DND-41 (cell line): ENCODE data around the gene LPCAT3.
A peak's percentile ranks its signal among the peaks of the same experiment; 100 is the strongest.

Source experiments
- ATAC-seq: fragments of 200-7000 bp; cut with Tn5 transposase; 3 replicates; pipeline ENCODE4 v1.9.1; 2021; ENCODE audit warnings: low read depth; ENCODE audit not compliant: insufficient read depth
- DNase-seq: peaks from one replicate; pipeline ENCODE4 v3.0.0-alpha.2; 2020
- H2AFZ ChIP-seq: 2 replicates; pipeline ENCODE4 v1.6.0; 2012; ENCODE audit warnings: low read depth, low read length
- H3K27ac ChIP-seq: 2 replicates; pipeline ENCODE4 v1.5.1; 2012; ENCODE audit warnings: low read length, inconsistent platforms
- H3K27me3 ChIP-seq: fragments of 200-600 bp; sonication (generic); 2 replicates; pipeline ENCODE4 v1.6.0; 2012; ENCODE audit warnings: low read length, mild to moderate bottlenecking, inconsistent platforms; ENCODE audit not compliant: insufficient read depth, poor library complexity
- H3K36me3 ChIP-seq: 2 replicates; pipeline ENCODE4 v1.5.1; 2012; ENCODE audit warnings: low read length, inconsistent platforms; ENCODE audit not compliant: insufficient read depth
- H3K4me1 ChIP-seq: 2 replicates; pipeline ENCODE4 v1.5.1; 2012; ENCODE audit warnings: mild to moderate bottlenecking, low read length; ENCODE audit not compliant: insufficient read depth
- H3K4me2 ChIP-seq: 2 replicates; pipeline ENCODE4 v1.6.0; 2012; ENCODE audit warnings: mild to moderate bottlenecking, moderate library complexity, low read length, inconsistent platforms; ENCODE audit not compliant: insufficient read depth
- H3K4me3 ChIP-seq, 2 experiments: fragments of 200-600 bp in 1 of 2; shearing (Covaris generic) in 1 of 2; 2 replicates each; pipeline ENCODE4 v1.5.1; 2012 to 2016; ENCODE audit warnings: inconsistent platforms in 2 of 2, low read length in 2 of 2, mild to moderate bottlenecking in 2 of 2, low read depth in 1 of 2, moderate library complexity in 1 of 2
- H3K79me2 ChIP-seq: 2 replicates; pipeline ENCODE4 v1.6.0; 2012; ENCODE audit warnings: low read length, inconsistent platforms; ENCODE audit not compliant: insufficient read depth
- H3K9ac ChIP-seq: 2 replicates; pipeline ENCODE4 v1.6.0; 2012; ENCODE audit warnings: low read depth, mild to moderate bottlenecking, inconsistent platforms, low read length, moderate library complexity
- H3K9me3 ChIP-seq: 2 replicates; pipeline ENCODE4 v1.5.1; 2012; ENCODE audit warnings: low read length, moderate library complexity, mild to moderate bottlenecking, inconsistent platforms; ENCODE audit not compliant: insufficient read depth, severe bottlenecking
- H4K20me1 ChIP-seq: 2 replicates; pipeline ENCODE4 v1.6.0; 2012; ENCODE audit warnings: low read length; ENCODE audit not compliant: insufficient read depth
- CTCF ChIP-seq: IDR thresholded peaks from 2 replicates; pipeline ENCODE4 v1.5.1; 2012; ENCODE audit warnings: borderline replicate concordance, low read length, moderate library complexity, mild to moderate bottlenecking; ENCODE audit not compliant: poor library complexity, severe bottlenecking; ENCODE audit errors: extremely low read depth
- EZH2 ChIP-seq: IDR thresholded peaks from 3 replicates; pipeline ENCODE4 v1.6.1; 2012; ENCODE audit warnings: borderline replicate concordance, low read depth, mild to moderate bottlenecking, moderate library complexity, low read length, inconsistent platforms; ENCODE audit not compliant: severe bottlenecking

Gene LPCAT3

DNA sequence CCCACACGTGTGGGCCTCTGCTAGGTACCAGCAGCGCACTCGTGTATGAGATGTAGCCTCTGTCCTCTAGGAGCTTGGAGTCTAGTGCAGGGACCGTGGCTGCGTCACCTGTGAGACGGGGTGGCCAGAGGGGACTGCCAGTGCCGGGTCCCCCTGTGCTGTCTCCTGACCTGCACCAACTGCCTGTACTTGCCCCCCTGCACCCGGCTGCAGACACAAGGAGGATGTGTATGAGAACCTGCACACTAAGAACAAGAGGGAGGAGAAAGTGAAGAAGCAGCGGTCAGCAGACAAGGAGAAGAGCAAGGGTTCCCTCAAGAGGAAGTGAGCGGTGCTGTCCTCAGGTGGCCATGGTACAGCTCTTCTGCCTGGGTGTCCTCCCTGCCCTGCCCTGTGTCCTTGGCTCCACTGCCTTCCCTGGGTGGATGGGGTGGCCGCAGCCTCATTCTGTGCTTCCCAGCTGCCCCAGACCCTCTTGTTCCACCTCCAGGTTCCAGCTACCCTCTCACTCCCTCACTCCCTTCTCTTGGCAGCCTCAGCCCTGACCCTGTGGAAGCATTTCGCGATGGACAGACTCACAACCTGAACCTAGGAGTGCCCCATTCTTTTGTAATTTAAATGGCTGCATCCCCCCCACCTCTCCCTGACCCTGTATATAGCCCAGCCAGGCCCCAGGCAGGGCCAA, 57.5 kb downstream of the LPCAT3 start:
- H2AFZ ChIP-seq: no peak overlapping the region
- TF ChIP-seq CTCF (peak; percentile 16), EZH2 (no peak)
- ATAC-seq (no peak), DNase-seq (no peak)
- H3K79me2 ChIP-seq: no peaks in the 10 kb centered on the region
- peaks cover 17% of the 10 kb centered on the region for H3K36me3 ChIP-seq
- H3K4me1 ChIP-seq: peaks cover 20% of the 10 kb centered on the region
- H3K27me3 ChIP-seq: no peaks in the 10 kb centered on the region
- H3K27ac ChIP-seq: no peak overlapping the region
- no peaks in the 10 kb centered on the region for H4K20me1 ChIP-seq
- no peak overlapping the region for H3K4me2 ChIP-seq
- no peak overlapping the region for H3K4me3 ChIP-seq
- no peaks in the 10 kb centered on the region for H3K9me3 ChIP-seq
- H3K9ac ChIP-seq: no peak overlapping the region

DNA sequence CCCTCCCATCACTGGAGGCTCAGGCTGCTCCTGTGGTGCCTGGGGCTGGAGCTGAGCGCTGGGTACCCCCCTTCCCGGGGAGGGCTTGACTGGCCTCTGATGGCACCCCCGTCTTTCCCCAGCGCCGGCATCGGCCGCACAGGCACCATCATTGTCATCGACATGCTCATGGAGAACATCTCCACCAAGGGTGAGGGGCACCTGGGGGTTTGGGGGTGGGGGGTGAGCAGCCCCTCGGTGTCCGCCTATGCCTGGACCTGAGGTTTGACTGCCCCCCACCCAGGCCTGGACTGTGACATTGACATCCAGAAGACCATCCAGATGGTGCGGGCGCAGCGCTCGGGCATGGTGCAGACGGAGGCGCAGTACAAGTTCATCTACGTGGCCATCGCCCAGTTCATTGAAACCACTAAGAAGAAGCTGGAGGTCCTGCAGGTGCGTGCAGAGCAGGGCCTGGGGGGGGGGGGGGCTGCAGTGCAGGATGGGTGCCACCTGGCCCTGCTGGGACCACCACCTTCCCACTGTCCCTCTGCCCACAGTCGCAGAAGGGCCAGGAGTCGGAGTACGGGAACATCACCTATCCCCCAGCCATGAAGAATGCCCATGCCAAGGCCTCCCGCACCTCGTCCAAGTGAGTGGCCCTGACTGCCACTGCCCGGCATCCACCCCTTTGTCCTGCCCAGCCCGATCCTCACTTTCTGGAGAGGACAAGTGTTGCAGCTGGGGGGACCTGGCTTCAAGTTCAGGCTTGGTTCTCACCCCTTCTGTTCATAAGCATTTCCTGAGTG, 58.3 kb downstream of the LPCAT3 start:
- Histone ChIP-seq H4K20me1 (no peaks in the 10 kb centered on the region), H3K79me2 (no peaks in the 10 kb centered on the region), H3K9me3 (no peaks in the 10 kb centered on the region), H3K27me3 (no peaks in the 10 kb centered on the region), H3K4me3 (no peak overlapping the region), H3K36me3 (peaks cover 9% of the 10 kb centered on the region), H3K27ac (no peak overlapping the region; the same call in 1 of the 2 replicates), H3K4me2 (no peak overlapping the region), H2AFZ (no peak overlapping the region), H3K9ac (no peak overlapping the region), H3K4me1 (peaks cover 20% of the 10 kb centered on the region)
- DNase-seq: no peak
- no peak for ATAC-seq
- TF ChIP-seq CTCF (no peak), EZH2 (no peak)

GRCh38 chr12:6959058-6959804, 59.0 kb downstream of the LPCAT3 start:
- Histone ChIP-seq H4K20me1 (no peaks in the 10 kb centered on the region), H3K27me3 (no peaks in the 10 kb centered on the region), H3K4me2 (peak overlapping the region; percentile 30), H3K9me3 (no peaks in the 10 kb centered on the region), H3K9ac (peak overlapping the region; percentile 24; the same call in 1 of the 2 replicates), H2AFZ (no peak overlapping the region), H3K36me3 (peaks cover 2% of the 10 kb centered on the region; the same call in 1 of the 2 replicates), H3K4me1 (peaks cover 25% of the 10 kb centered on the region), H3K4me3 (no peak overlapping the region), H3K79me2 (no peaks in the 10 kb centered on the region), H3K27ac (peak overlapping the region; percentile 64)
- TF ChIP-seq EZH2 (no peak), CTCF (no peak)
- ATAC-seq: peak; percentile 86
- peak; percentile 73 for DNase-seq
